HG03039 (cell line): ENCODE results near the gene CCDC40.

Experiments
- ATAC-seq: cut with Tn5 transposase; IDR thresholded peaks from one replicate; pipeline ENCODE4 v1.9.1; 2021; ENCODE audit warnings: mild to moderate bottlenecking, moderate library complexity; ENCODE audit not compliant: unreplicated experiment

The CCDC40 gene

GRCh38 chr17:80000981-80001775 lies 35.3 kb upstream of the CCDC40 start:
- ATAC-seq, result no peak

GRCh38 chr17:80002070-80002641 lies 34.3 kb upstream of the CCDC40 start:
- no peak for ATAC-seq

- no peak for ATAC-seq
These were observed 33.6 kb upstream of the CCDC40 start for GRCh38 chr17:80002690-80003490.

- ATAC-seq, result no peak
These were observed 32.5 kb upstream of the CCDC40 start for GRCh38 chr17:80003969-80004368.

GRCh38 chr17:80005360-80006338 lies 30.8 kb upstream of the CCDC40 start:
- ATAC-seq, result no peak

GRCh38 chr17:80006339-80006720 lies 30.1 kb upstream of the CCDC40 start:
- no peak for ATAC-seq

GRCh38 chr17:80006811-80007752 lies 29.4 kb upstream of the CCDC40 start:
- ATAC-seq, result no peak

GRCh38 chr17:80007939-80008338 lies 28.5 kb upstream of the CCDC40 start:
- no peak for ATAC-seq

- ATAC-seq, result no peak
These were observed 28.0 kb upstream of the CCDC40 start for GRCh38 chr17:80008383-80008840.

GRCh38 chr17:80008848-80009247 lies 27.6 kb upstream of the CCDC40 start:
- ATAC-seq, result no peak

GRCh38 chr17:80009391-80010282 lies 26.8 kb upstream of the CCDC40 start:
- ATAC-seq, result no peak

- ATAC-seq, result no peak
These were observed 26.1 kb upstream of the CCDC40 start for GRCh38 chr17:80010283-80010858.

GRCh38 chr17:80011989-80012555 lies 24.4 kb upstream of the CCDC40 start:
- no peak for ATAC-seq

- no peak for ATAC-seq
These were observed 23.4 kb upstream of the CCDC40 start for GRCh38 chr17:80012765-80013741.

- no peak for ATAC-seq
These were observed 19.0 kb upstream of the CCDC40 start for GRCh38 chr17:80017226-80018010.
